Measurements from ENCODE around the gene PAX5. TPM values are rescaled to one million over a fixed set of nuclear protein-coding genes. Genes with fewer than 3 reads are reported as not detected.

The PAX5 gene
- total and polyA plus RNA-seq, 3 donors from 2014 or later: 0.79 to 1.9 (median 1.3) TPM

DNA sequence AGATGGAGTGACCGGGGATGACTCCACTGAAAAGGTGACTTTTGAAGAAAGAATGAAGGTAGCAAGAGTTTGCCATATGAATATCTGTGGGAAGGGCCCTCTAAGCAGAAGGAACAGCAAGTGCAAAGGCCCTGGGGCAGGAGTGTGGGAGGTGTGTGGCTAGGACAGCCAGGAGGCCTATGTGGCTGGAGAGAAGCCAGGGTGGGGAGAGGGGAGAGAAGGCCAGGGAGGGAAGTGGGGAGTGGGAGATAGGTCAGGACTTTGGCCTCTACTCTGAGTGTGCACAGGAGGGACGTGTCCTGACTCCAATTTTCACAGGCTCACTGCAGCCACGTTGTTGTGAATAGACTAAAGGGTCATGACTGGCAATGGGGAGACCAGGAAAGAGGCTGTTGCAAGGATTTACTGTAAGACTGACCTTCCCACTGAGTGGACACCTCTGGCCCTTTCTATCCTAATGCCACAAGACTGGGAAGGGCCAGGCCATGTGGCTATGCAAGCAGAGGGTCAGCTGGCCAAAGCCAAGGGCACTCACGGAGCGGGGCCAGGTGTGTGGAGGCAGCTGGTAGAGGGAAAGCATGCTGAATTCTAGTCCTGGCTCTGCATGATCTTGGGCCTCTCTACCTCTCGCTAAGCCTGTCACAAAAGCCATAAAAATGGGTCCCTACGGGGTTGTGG lies 172.4 kb downstream of the PAX5 start:
- Histone ChIP-seq H3K9me3 (no peaks in the 10 kb centered on the region), H3K27me3 (no peaks in the 10 kb centered on the region), H3K4me1 (no peaks in the 10 kb centered on the region), H3K36me3 (ENCODE audit: low read depth, missing control alignments) (no peaks in the 10 kb centered on the region), H3K4me3 (no peak overlapping the region), H3K27ac (no peak overlapping the region)
- TF ChIP-seq, protein P1, sequence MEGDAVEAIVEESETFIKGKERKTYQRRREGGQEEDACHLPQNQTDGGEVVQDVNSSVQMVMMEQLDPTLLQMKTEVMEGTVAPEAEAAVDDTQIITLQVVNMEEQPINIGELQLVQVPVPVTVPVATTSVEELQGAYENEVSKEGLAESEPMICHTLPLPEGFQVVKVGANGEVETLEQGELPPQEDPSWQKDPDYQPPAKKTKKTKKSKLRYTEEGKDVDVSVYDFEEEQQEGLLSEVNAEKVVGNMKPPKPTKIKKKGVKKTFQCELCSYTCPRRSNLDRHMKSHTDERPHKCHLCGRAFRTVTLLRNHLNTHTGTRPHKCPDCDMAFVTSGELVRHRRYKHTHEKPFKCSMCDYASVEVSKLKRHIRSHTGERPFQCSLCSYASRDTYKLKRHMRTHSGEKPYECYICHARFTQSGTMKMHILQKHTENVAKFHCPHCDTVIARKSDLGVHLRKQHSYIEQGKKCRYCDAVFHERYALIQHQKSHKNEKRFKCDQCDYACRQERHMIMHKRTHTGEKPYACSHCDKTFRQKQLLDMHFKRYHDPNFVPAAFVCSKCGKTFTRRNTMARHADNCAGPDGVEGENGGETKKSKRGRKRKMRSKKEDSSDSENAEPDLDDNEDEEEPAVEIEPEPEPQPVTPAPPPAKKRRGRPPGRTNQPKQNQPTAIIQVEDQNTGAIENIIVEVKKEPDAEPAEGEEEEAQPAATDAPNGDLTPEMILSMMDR (IDR thresholded peaks at IDR 0.05): no peak
- TF ChIP-seq POLR2A (IDR thresholded peaks at IDR 0.05): no peak
- 67 to 83% methylated on average over 7 of the region's 7 CpGs for WGBS, 2 donors
- DNase-seq: no peak
- intact Hi-C loops (cut with DNase I; ENCODE audit: low total_unique reads): no loop called here

DNA sequence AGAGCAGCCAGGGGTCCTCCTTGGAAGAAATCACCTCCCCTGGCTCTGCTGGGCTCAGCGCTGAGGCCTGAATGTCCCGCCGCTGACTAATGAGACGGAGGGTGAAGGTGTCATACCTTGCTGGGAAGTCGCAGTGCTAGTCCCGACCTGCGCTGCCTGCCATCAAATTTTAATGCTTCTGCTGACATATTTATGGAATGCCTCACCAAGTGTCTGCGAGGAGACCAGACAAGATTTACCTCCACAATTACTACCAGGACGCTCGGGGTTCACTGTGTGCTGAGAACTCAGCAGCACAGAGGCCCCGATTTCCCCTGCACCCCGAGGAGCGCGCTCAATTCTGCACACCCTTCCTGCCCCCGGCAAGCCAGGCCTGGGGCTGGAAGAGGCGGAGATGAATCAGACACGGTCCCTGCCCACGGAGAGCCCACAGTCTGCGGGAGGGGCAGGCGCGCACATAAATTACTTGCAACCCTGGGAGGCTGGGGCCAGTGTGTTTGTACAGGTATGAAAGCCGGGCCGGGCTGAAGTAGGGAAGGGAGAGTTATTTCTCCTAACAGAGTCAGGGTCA lies 175.2 kb downstream of the PAX5 start:
- no peak for DNase-seq
- WGBS, 2 donors: 66 to 68% methylated on average over 12 to 23 of the region's 23 CpGs
- Histone ChIP-seq H3K4me1 (no peaks in the 10 kb centered on the region), H3K27me3 (no peaks in the 10 kb centered on the region), H3K9me3 (no peaks in the 10 kb centered on the region), H3K36me3 (ENCODE audit: low read depth, missing control alignments) (no peaks in the 10 kb centered on the region), H3K27ac (no peak overlapping the region), H3K4me3 (no peak overlapping the region)
- TF ChIP-seq POLR2A (IDR thresholded peaks at IDR 0.05): no peak
- TF ChIP-seq, protein P1 (IDR thresholded peaks at IDR 0.05): no peak
- intact Hi-C loops (cut with DNase I; ENCODE audit: low total_unique reads): no loop called here

DNA sequence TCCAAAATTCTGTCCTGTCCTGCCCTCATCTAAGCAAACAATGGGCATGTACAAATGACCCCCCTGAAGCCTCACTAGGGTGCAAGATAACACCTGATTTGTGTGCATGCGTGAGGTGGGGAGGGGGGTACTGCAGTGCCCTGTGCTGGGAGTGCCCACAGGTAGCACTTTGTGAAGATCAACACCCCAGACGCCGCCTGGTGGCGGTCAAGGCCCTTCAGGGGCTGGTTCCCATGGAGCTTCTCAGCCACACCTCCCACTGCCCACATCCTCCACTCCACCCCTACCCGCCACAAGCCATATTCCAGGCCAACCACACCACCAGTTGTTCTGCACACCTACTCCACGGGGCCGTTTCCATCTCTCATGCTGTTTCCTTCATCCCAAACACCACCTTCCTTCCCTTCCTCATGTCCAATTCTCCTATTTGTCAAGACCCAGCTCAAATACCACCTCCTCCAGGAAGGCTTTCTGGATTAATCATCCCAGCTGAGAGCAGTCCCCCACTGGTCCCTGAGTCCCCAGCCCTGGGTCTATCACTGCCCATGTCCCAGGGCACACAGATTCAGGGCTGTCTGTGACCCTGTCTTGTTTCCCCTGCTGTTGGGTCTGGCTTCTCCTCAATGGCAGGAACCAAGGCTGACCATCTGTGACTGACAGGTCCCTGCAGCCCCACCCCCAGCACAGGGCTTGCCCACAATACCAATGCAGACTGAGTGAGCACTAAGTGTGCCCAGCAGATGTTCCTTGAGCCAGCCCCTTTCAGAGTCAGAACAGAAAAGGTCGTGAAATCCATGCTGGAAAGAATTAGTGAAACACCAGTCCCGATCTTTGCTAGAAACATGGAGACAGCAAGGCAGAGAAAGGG lies 178.4 kb downstream of the PAX5 start:
- Histone ChIP-seq H3K4me1 (no peaks in the 10 kb centered on the region), H3K9me3 (no peaks in the 10 kb centered on the region), H3K27me3 (no peaks in the 10 kb centered on the region), H3K27ac (no peak overlapping the region), H3K36me3 (ENCODE audit: low read depth, missing control alignments) (no peaks in the 10 kb centered on the region), H3K4me3 (no peak overlapping the region)
- no peak for DNase-seq
- WGBS, 2 donors: 75 to 89% methylated on average over 9 of the region's 9 CpGs
- TF ChIP-seq POLR2A (IDR thresholded peaks at IDR 0.05): no peak
- TF ChIP-seq, protein P1 (IDR thresholded peaks at IDR 0.05): no peak
- intact Hi-C loops (cut with DNase I; ENCODE audit: low total_unique reads): no loop called here

DNA sequence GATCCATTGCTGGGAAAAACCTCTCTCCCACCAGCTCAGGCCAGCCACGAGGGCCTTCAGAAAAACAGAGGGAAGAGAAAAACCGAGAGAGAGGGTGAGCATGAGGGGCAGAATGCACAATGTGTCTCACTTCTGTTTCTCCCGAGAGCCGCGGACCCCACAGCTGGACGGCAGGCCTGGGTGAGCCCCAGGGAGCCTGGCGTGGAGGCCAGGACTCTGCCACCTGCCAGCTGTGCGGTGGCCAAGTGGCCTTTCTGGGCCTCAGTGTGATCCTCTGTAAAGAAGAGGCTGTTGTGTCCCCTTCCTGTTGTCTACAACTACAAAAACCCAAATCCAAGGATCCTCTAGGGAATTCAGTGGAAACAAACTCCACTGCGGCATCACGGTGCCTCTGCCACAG lies 179.3 kb downstream of the PAX5 start:
- Histone ChIP-seq H3K27ac (no peak overlapping the region), H3K4me1 (no peaks in the 10 kb centered on the region), H3K9me3 (no peaks in the 10 kb centered on the region), H3K27me3 (no peaks in the 10 kb centered on the region), H3K36me3 (ENCODE audit: low read depth, missing control alignments) (no peaks in the 10 kb centered on the region), H3K4me3 (no peak overlapping the region)
- WGBS, 2 donors: 70 to 82% methylated on average over 10 of the region's 10 CpGs
- intact Hi-C loops (cut with DNase I; ENCODE audit: low total_unique reads): no loop called here
- TF ChIP-seq, protein P1 (IDR thresholded peaks at IDR 0.05): no peak
- TF ChIP-seq POLR2A (IDR thresholded peaks at IDR 0.05): no peak
- DNase-seq: no peak
